Hematopoietic multipotent progenitor cell treated with erythropoietin and hydrocortisone succinate and interleukin-3 and kit ligand, for 15 days (in vitro differentiated cells): Measurements from ENCODE around the gene OR5AK2.
"Not testable (repeated sequence)": the region's sequence is repeated elsewhere in the genome, so short reads cannot be mapped to it uniquely, and the experiment has no call there.

ENCODE experiments used
- DNase-seq: peaks from one replicate; pipeline ENCODE4 v3.0.0-alpha.2; 2015; ENCODE audit warnings: low spot score

The OR5AK2 gene, protein sequence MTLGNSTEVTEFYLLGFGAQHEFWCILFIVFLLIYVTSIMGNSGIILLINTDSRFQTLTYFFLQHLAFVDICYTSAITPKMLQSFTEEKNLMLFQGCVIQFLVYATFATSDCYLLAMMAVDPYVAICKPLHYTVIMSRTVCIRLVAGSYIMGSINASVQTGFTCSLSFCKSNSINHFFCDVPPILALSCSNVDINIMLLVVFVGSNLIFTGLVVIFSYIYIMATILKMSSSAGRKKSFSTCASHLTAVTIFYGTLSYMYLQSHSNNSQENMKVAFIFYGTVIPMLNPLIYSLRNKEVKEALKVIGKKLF

DNA sequence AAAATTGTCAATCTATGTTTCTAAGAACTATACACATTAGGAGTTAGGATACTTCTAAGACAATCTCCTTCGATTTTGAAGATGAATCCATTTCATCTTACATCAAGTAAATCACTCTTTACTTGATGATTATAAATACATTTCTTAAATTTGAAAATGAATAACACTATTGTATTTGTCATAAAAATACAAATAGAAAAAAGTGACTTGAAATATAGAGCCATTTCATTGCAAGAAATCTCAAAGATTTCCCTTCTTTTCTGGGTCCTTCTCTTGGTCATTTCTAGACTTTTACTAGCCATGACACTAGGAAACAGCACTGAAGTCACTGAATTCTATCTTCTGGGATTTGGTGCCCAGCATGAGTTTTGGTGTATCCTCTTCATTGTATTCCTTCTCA is at the start of gene OR5AK2:
Gene OR5AK2 (plus strand): TSS at position 301 of the 400 bp plus-strand sequence. CDS start 0 bp downstream, at position 301.
- no peak for DNase-seq

GRCh38 chr11:56945526-56945925 is 43.2 kb upstream of the OR5AK2 start:
- DNase-seq = not testable (repeated sequence)

DNA sequence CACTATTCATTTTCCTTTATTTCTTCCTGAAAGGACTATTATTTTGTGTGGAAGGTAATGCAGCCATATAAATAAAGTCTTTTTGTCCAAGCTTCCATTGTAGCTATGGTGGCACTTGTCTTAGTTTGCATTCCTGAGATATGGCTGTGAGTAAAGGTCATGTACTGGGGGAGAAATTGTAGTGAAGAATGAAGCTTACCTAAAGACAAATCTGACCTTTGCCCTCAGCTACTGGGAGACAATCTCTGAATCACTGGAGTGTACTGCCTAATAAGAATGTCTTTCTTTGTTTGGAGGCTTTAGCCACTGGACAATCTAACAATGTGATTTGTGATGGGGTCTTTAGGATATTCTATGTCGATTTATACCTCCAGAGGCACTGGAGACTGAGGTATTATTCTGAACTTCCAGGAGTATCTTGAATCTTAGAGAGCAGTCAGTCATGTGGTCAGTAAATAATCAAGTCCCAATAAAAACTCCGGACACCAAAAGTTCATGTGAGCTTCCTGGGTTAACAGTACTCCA is 39.7 kb upstream of the OR5AK2 start:
- no peak for DNase-seq

DNA sequence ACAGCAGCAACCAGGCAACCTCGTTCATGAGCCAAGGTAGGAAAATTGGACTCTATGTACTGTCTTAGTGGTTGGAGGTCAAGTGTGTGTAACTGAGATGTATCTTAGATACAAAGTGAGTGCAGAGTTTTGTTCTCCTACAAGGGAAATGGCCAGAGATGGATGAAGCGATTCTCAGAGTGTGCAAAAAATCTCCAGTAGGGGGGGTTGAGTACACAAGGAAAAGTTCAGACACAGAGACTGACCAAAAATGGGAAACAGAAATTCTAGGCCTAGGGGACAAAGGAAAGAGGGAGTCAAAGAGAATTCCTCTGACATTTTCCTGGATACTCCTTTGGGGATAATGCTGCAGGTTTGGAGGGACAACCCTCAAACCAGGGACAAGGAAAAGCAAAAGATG is 38.2 kb upstream of the OR5AK2 start:
- no peak for DNase-seq

GRCh38 chr11:56953907-56954306 is 34.8 kb upstream of the OR5AK2 start:
- DNase-seq = not testable (repeated sequence)

DNA sequence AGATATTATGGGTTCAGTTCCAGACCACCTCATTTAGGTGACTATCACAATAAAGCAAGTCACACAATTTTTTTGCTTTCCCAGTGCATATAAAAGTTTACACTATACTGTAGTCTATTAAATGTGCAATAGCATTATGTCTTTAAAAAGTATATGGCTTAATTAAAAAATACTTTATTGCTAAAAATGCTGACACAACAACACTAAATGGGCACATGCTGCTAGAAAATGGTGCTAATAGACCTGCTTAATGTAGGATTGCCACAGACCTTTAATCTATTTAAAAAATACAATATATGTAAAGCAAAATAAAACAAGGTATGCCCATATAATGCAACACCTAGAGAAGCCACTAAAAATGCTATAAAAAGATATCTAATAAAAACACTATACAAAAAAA is 27.1 kb upstream of the OR5AK2 start:
- no peak for DNase-seq

- no peak for DNase-seq
Observed at GRCh38 chr11:56967726-56968125, 21.0 kb upstream of the OR5AK2 start.

- no peak for DNase-seq
Observed at GRCh38 chr11:56968524-56968923, 20.2 kb upstream of the OR5AK2 start.

DNA sequence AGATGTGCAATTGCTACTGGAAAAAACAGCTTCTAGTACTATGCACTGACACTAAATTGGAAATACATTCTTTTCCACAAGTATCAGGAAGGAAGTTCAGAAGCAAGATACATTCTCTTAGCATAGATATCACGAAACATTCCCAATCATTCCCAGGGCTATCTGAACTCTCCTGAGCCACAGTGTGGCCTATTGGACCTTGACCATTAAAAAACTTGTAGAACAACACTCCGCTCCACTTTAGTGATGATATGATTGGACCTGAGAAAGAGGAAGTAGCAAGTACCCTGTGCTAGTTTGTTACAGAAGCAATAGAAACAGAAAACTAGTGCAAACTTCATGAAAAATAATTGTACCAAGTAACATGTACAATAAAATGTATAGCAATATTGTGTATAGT is 11.4 kb upstream of the OR5AK2 start:
- no peak for DNase-seq

DNA sequence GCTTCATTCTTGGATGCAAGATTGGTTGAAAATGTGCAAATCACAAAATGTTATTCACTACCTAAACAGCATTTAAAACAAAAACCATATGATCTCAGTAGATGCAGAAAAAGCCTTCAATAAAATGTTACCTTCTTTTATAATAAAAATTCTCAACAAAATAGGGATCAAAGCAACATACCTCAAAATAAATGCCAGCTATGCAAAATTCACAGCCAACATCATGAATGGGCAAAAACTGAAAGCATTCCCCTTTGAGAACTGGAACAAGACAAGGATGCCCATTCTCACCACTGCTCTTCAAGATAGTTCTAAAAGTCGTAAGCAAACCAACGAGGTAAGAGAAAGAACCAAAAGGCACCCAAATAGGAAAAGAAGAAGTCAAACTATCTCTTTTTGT is 2.0 kb downstream of the OR5AK2 start:
- DNase-seq = no peak

GRCh38 chr11:56994532-56994931 is 5.8 kb downstream of the OR5AK2 start:
- DNase-seq = no peak

- peak; percentile 6 for DNase-seq
Observed at GRCh38 chr11:57001674-57002401, 13.1 kb downstream of the OR5AK2 start.

DNA sequence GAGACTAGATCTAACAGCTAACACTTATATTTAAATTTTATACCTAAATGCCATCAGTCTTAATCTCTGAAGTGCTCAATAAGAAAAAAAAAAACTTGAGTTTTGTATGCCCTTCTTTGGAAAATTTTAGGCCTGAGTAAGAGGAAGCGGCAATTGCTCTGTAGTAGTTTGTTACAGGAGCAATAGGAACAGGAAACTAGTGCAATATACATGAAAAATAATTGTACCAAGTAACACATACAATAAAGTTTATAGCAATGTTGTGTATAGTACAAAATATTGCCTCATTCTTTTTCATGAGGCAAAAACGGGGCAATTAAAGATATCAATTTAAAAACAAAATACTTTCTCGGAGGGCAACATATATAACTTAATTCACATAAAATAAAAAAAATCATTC is 19.7 kb downstream of the OR5AK2 start:
- no peak for DNase-seq

- no peak for DNase-seq
Observed at GRCh38 chr11:57015679-57016078, 27.0 kb downstream of the OR5AK2 start.

- DNase-seq = no peak
Observed at GRCh38 chr11:57031556-57031955, 42.8 kb downstream of the OR5AK2 start.
